Left kidney (tissue), 2 donors: ENCODE measurements around the gene FGF12. TPM values are rescaled to one million over a fixed set of nuclear protein-coding genes. Genes with fewer than 3 reads are reported as not detected.
"Not testable (repeated sequence)": the region's sequence is repeated elsewhere in the genome, so short reads cannot be mapped to it uniquely, and the experiment has no call there.

ENCODE experiments used
- DNase-seq: peaks from one replicate; pipeline ENCODE4 v3.0.0-alpha.2; 2013
- polyA plus RNA-seq: library from polyadenylated mRNA; unstranded; fragments of 120-200 nt; gene quantifications from one replicate; pipeline ENCODE4 v1.2.1, GENCODE V29; 2013; ENCODE audit not compliant: insufficient read length

The FGF12 gene
- polyA plus RNA-seq, 1 donor: 7.0 TPM

DNA sequence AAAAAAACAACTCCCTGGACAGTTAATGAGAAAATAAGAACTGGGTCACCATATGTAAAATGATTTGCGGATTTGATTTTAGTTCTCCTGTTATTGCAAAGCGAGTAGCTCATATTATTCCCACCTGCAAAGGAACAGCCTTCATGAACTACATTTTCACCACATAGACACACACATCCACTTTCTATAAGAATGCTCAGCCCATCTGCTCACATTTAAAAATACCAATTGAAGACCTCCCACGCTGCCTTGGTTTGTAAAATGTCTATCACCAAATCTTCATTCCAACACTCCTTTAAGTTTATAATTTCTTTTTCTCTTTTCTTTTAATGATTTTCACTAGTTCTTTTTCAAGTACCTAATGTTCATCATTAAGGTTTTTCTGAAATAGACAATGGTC lies 148.6 kb downstream of the FGF12 start:
- no peak for DNase-seq

- DNase-seq: no peak
Observed at GRCh38 chr3:192577811-192578210, 149.5 kb downstream of the FGF12 start.

DNA sequence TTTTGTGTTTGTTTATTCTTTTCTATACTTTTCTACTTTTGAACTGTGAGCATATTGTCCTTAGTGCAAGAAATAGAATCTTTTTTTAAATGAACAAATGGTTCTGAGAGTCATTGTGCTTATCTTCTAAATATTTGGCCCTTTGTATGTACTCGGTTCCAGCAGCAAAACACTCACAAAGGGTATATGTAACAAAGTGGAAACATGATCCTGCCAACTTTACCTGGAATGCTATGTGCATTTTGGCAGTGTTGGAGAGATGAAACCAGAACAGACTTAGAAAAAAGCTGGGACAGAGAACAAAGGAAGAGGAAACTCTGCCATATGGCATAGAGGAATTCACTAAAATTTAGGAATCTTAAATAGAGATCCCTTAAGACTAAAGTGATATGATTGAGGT lies 150.1 kb downstream of the FGF12 start:
- DNase-seq: no peak

GRCh38 chr3:192576704-192577103 lies 150.6 kb downstream of the FGF12 start:
- DNase-seq: not testable (repeated sequence)

DNA sequence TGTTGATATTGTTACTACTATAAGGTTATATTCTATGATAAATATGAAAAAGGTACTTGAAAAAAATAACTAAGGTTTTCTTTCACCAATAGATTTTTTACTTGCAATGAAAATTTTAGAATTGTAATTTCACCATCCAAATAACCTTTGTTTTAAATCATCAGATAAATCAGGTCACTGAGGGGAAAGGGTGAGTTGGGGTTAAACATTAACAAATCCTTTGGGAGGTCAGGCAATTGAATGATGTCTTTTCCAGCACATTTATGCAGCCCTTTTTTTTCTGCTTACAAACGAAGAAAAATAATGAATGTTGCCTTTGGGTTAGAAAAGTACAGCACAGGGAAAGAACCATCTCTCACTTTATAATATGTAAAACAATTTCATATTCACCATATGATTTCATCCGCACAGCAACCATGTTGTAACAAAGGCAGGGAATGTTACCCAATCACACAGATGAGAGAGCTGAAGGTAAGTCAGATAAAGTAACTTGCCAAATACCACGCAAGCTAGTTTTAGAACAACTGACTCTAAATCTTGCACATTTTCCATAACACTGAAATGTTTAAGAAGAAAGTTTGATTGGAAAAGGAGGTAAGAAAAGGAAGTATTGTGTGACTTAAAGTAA lies 151.3 kb downstream of the FGF12 start:
- DNase-seq: no peak

DNA sequence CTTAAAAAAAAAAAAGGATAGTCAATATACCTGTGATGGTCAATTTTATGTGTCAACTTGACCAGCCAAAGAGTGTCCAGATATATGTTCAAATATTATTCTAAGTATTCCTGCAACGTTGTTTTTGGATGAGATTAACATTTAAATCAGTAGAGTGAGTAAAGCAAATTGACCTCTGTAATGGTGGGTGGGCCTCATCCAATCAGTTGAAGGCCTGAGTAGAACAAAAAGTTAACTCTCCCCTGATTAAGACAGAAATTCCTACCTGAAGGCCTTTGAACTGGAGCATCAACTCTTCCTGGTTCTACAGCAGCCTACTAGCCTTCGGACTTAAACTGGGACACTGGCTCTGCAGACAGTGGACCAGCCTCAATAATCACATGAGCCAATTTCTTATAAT lies 154.1 kb downstream of the FGF12 start:
- DNase-seq: no peak

GRCh38 chr3:192570821-192571791 lies 156.2 kb downstream of the FGF12 start:
- peak; percentile 26 for DNase-seq

DNA sequence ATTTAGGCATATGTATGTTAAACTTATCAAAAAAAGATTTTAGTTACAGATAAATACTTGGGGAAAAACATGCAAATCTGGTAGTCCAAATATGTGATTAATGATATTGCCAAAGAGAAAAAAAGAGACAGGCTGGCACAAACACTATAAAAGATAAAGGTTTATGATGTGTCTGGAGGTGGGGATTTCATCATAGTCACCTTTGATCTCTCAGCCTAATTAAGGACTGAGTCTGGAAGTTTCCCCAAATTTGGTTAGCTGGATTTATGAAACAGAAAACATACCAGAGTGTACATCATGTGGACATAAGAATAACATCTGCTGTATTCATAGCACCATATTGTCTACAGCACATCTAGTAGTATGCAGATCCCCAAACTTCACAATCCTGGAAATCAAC lies 157.0 kb downstream of the FGF12 start:
- DNase-seq: no peak

- peak; percentile 64 for DNase-seq
Observed at GRCh38 chr3:192566706-192567290, 160.5 kb downstream of the FGF12 start.

- DNase-seq: no peak
Observed at GRCh38 chr3:192564611-192565010, 162.7 kb downstream of the FGF12 start.

DNA sequence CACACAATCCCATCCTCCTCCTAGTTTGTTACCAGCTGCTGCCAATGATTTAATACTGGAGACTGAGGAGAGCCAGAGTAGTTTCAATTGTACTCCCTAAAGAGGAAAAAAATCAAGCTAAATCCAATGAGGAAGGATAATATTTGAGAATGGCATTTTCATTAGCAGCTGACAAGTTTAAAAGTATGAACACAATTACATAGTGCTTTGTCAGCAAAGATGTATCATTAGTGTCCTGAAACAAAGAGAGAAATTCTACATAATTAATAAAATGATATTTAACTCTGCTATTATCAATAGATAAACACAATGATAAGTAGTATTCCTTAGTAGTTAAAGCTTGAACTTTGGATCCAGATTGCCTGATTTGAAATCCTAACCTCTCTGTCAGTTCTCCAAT lies 163.9 kb downstream of the FGF12 start:
- DNase-seq: no peak

- DNase-seq: no peak
Observed at GRCh38 chr3:192553707-192554106, 173.6 kb downstream of the FGF12 start.

- no peak for DNase-seq
Observed at GRCh38 chr3:192550356-192550755, 177.0 kb downstream of the FGF12 start.

- DNase-seq: no peak
Observed at GRCh38 chr3:192545333-192545732, 182.0 kb downstream of the FGF12 start.

GRCh38 chr3:192543163-192543562 lies 184.2 kb downstream of the FGF12 start:
- no peak for DNase-seq

- no peak for DNase-seq
Observed at GRCh38 chr3:192516820-192517219, 210.5 kb downstream of the FGF12 start.

DNA sequence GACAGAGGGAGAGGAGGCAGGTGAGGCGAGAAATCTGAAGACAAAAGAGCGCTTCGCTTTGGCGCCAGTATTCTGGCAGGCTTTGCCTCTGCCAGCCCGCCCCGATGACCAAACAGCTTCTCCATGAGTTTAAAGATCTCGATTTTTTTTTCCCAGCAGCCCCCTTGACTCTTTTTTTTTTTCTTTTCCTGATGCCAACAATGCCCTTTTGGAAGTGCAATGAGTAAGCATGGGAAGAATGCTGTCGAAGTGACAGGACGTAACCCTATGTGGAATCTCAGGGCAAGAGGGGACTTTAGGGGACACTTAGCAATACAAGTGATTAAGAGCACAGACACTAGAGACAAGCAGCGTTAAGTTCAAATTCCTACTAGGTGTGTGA lies 211.7 kb downstream of the FGF12 start:
- no peak for DNase-seq

DNA sequence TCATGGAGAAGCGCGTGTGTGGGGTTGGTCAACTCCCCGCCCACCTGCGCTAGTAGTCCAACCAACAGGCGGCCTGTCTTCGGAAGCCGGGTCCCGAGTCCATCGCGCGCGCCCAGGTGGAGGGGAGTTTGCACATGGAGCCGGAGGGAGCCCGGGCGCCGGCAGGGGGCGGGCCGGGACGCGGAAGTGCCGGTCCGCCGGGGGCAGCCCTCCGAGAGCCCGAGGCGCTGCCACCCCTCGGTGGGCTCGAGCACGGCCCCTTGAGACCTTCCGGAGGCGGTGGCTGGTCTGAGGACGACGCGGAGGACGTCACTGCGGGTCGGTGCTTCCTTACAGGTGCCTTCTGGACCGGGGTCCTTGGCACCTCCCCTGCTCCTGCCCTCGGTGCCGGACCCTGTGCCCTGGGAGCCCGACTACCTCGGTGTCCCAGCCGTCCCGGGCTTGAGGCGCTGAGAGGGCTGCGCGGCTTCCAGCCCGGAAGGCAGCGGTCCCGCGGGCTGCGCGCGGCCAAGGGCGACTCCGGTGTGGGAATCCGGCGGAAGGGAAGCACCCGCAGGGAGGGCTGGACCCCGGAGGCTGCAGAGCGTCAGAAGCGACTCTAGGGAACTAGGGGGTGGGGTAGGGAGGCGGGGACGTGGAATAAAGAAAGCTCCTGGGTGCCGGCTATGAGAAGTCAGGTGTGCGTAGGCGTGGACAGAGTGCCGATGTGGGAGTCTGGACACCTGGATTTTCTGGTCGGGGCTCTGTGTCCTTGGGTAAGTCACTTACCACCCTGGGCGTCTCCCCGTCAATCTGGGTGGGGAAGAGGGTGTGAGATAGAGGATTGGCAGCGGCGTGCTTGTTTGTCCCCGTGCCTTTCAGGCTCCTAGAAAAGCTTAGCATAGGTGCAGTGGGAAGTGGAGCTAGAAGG lies 212.3 kb downstream of the FGF12 start:
- DNase-seq: peak; percentile 31

- peak; percentile 79 for DNase-seq
Observed at GRCh38 chr3:192514081-192514753, 213.1 kb downstream of the FGF12 start.

DNA sequence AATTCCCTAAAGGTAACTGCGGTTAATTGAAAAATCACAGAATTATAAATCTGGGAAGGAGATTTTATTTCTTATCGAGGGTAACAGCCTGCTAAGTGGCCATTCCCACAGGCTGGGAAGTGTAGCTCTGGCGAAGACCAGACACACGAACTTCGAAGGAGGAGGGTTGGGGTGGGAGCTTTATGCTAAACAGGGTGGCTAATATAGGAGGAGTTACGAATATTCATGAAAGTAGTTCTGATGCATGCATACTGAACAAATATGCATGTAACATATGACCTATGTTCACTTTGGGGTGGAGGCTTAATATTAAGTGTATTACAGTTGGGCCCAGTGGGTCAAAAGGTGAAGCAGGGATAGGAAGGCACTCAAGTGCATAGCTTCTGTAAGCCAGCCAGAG lies 221.6 kb downstream of the FGF12 start:
- no peak for DNase-seq

- no peak for DNase-seq
Observed at GRCh38 chr3:192501401-192501800, 225.9 kb downstream of the FGF12 start.
